Measurements from ENCODE around the gene UBAP1L.
"Not testable (repeated sequence)": the region's sequence is repeated elsewhere in the genome, so short reads cannot be mapped to it uniquely, and the experiment has no call there.

UBAP1L gene

GRCh38 chr15:65062061-65062460 is 52.9 kb downstream of the UBAP1L start:
- no peak for DNase-seq

DNA sequence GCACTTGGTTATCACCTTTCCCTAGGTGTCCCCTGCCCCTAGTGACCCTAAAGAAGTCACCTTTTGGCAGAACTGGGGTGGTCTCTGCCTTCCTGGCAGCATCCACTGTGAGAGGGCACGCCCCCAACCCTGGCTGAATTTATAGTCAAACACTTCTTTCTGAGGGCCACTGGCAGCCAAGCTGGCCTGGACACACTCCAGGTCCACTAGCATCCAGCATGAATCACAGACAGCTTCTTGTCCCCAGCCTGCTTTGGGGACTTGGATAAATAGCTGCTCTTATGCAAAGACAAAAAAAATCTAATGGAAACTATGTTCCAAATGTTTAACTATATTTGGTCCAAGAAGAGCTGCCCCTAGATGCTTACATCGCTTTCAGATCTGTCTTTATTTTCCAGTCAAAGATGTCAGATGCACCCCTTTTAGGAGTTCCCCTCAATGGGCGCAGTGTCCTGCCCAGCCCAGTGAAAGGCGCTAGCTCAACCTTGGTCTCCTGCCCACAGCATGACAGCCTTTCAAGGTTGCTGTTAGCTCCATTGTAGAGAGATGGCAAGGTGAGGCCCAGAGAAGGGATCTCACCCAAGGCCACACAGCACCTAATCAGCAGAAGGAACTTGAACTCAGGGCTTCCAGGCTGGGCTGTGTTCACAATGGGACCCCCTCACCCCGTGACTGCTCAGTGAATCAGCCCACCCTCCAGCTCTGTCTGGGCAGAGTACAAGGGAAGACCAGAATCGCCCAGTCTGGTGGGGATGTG is 54.2 kb downstream of the UBAP1L start:
- no peak for DNase-seq

DNA sequence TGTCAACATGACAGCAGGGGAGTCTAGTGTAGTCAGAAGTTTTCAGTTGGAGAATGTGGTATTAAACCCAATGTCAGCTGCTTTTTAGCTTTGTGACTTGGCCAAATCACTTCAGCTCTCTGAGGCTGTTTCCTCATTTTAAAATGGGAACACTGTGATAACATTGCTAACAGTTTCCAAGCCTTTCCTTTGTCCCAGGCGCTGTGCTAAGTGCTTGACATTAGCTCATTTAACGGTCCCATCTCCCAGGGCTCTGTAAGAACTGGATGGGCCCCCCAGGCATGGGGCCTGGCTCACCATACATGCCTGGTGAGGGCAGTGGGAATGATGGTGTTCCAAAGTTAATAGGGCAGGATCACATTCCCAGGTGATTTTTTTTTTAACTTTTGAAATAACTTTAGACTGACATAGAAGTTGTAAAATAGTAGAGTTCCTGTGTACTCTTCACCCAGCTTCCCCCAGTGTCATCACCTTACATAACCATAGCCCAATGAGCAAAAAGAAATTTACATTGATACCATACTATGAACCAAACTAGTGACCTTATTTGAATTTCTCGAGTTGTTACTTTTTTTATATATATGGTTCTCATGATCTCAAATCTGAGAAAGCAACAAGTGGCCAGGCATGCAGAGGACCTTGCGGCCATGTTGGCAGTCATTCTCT is 54.9 kb downstream of the UBAP1L start:
- no peak for DNase-seq

GRCh38 chr15:65059369-65059750 is 55.6 kb downstream of the UBAP1L start:
- DNase-seq, result no peak

GRCh38 chr15:65058394-65059368 is 56.3 kb downstream of the UBAP1L start:
- no peak for DNase-seq

GRCh38 chr15:65057549-65057940 is 57.5 kb downstream of the UBAP1L start:
- no peak for DNase-seq

DNA sequence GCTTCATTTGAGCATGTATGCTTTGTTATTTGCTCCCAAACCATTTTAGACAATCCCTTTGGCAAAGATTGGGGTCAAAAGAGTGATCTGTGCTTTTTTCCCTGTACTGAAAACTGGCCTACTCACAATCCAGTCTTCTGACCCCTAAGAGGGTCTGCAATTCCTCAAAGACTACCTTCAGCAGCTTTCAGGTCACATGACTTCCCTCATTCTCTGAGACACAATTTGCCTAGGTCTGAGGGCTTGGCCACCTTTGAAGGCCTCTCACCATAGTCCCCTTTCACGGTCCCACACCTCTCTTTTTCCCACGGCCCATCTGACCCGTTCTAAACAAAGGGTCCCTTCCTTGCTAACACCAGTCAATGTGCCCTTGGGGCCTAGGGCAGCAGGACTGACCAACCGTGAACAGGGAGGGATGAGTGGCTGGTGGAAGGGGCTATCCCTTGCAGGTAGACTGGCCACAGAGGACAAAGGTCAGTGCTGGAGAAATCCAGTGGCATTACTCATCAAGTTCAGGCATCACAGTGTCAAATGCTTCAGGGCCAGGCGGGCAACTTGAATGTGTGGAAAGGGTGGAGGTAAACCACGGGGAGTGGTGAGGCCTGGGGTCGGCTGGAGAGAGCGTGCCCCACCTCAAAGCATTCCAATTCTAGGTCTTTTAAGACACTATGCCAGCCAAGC is 58.0 kb downstream of the UBAP1L start:
- no peak for DNase-seq

DNA sequence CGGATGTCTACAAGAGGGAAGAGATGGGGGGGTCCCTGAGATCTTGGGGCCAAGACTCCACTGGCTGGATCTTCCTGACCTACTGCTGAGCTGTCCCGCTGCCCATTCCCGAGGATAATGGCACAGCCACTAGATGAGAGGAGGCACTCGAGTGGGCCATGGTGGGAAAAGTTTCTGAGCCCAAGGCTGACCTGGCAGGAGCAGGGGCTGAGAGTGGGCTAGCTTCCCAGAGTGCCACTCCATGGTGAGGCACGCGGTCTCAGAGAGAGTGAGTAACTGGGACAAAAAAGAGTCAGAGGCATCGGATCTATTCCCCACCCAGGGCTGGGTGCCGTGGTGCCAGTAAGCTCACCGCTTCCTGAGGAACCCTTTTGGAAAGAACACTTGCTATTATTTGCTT is 58.9 kb downstream of the UBAP1L start:
- DNase-seq, result no peak

GRCh38 chr15:65055201-65055870 is 59.7 kb downstream of the UBAP1L start:
- DNase-seq, result no peak

DNA sequence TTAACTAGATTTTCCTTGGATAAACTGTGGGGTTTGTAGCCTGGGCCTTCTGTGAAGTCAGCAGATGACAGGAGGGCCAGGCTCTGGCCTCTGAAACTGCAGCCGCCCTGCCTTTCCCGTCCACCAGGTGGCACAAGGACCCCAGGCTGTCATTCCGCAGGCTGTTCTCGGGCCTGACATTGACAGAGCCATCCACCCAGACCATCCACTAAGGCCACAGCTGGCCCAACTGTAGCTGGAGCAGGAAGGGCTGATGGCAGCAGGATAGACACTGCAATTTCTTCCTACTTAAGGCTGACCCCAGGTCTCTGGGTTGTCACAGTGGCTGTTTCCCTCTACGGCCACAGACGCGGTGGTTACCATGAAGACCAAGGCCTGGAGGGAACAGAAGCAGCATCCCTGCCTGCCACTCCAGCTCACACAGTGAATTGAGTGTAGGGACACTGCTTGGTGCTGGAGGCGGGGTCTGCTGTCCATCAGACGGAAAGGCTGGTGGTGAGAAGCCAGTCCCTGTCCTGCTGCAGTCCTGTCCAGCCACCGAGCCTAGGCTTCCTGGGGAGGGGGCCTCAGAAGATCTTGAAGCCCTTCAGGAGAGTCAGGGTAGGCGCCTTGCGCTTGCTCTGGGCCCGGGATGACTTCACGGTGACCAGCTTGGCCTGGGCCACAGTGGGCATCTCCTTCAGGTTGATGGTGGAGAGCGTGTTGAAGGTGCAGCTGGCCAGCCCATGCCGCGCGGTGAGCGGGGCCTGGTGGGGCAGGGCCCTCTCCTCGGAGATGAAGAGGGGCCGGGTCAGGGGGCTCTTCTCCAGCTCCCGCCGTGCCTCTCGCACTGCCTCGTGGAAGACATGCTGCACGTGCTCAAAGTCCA is 60.4 kb downstream of the UBAP1L start:
- peak; percentile 82 for DNase-seq

- DNase-seq, result no peak
Observed at GRCh38 chr15:65052956-65053355, 62.0 kb downstream of the UBAP1L start.

DNA sequence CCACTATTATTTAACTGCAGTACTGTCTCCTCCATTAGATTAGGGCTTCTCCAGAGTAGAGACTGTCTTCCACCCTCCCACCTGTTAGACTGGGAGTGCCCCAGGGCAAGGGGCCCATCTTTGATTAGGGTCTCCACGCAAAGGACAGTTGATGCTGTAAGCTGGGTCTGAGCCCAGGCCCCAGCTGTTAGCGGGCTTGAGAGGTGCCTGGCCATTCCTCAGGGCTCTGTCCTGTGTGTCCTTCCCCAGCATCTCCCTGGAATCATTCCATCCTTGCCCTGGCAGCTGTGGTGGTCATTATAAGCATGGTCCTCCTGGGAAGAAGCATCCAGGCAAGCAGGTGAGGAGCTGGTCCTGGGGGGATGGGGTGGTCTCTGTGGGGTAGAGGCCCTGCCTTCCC is 63.7 kb downstream of the UBAP1L start:
- DNase-seq, result no peak

DNA sequence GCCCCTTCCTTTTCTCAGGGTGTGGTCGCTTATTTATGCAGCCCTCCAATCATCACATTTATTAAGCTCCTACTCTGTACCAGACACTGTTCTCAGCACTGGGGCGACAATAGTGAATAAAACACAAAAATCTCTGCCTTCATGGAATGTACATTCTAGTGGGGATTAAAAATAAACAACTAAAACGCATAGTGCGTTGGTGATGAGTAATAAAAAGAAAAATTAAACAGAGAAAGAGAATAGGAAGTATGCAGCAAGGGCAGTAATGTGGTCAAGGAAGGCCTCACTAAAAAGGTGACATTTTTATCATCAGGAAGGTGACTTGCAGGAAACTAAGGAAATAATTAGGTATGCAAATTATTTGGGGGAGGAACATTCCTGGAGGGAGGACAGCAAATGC is 64.7 kb downstream of the UBAP1L start:
- DNase-seq, result no peak

DNA sequence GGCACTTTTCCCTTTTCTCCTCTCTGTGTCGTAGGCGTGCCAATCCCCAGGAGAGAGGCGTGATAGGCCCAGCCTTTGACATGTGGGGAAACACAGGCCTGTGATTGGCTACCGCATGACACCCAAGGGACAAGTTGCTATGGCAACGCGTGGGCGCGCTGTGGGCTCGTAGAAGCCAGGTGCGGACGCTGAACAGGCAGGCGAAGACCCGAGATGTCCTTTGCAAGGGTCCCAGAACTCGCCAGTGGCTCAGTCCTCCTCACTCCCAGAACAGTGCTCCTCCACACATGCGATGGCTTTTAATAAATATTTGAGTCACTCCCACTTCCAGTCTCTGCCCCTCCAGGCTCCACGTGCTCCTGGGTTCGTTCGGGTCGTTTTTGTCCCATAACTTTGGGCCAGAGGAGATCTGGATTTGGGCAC is 65.6 kb downstream of the UBAP1L start:
- peak; percentile 88 for DNase-seq

- no peak for DNase-seq
Observed at GRCh38 chr15:65048241-65048640, 66.8 kb downstream of the UBAP1L start.

DNA sequence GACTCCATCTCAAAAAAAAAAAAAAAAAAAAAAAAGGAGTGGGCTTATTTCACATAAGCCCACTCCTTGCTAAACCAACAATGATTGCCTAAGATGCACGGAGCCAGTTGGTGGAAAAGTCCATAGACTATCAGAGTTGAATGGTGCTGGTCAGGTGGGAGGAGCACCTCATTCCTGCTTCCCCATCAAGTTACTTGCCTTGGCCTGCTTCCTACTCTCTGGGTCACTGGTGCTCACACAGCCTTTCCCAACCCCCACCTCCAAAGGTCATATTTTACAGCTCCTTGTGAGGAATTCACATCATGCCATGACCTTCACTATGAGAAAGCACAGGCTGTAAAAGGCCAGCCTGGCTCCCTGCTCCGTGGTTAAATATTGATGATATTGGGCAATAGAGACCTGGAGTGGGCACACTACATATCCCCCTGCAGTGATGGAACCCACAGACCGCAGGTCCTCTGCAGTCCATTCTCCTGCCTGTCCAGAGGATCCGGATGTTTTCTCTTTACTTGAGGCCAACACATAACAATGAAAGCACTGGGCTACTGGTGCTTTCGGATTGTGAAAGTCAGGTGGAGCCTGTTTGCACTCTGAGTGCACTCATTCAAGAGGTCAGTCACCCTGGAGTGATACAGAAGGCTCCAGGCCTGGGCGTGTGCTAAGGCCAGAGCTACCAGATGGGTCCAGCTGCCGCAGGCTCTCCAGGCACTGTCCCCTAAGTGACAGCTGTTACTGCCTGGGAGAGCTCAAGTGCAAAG is 70.1 kb downstream of the UBAP1L start, which contains the start of gene SLC51B:
Gene SLC51B (plus strand): TSS at position 664 of the 758 bp plus-strand sequence. CDS start 4,618 bp downstream, outside the sequence.
- DNase-seq, result no peak

GRCh38 chr15:65044218-65044617 is 70.8 kb downstream of the UBAP1L start:
- not testable (repeated sequence) for DNase-seq

DNA sequence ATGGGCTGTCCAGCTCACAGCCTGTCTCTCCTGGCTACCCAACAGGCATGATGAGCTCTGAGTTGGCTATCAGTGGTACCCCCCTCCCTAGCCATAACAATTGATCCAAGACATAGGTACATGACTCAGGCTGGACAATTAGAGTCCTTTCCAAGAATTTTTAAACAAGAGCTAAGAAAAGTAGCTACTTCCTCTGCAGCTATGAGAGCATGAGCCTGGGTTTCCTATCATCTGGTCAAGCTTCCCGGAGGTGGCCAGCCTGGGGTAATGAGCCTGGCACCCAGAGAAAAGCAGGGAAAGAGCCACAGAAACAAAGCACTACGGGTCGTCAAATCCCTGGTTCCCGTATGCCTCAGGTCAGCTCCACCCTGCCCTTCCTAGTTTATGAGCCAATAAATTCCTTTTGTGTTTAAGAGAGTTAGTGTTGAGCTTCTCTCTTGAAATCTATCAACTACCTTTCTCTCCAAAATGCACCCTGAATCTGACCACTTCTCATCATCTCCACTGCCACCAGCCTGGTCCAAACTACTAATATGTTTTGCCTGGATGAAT is 72.1 kb downstream of the UBAP1L start:
- DNase-seq, result no peak
